H9 (cell line): ENCODE results near the gene MPL. TPM values are rescaled to one million over a fixed set of nuclear protein-coding genes. Genes with fewer than 3 reads are reported as not detected.

Experiments
- DNase-seq: peaks from one replicate; pipeline ENCODE4 v3.0.0-alpha.2; 2017
- H2AFZ ChIP-seq: one replicate; pipeline ENCODE4 v1.6.1; 2013; ENCODE audit warnings: mild to moderate bottlenecking, low read length, control low read depth, moderate library complexity
- H2AK5ac ChIP-seq: 2 replicates; pipeline ENCODE4 v1.6.1; 2013; ENCODE audit warnings: low read length, control low read depth, mixed read lengths; ENCODE audit not compliant: insufficient read length
- H2BK120ac ChIP-seq: one replicate; pipeline ENCODE4 v1.6.1; 2013; ENCODE audit warnings: low read depth, mild to moderate bottlenecking, low read length, control low read depth, inconsistent platforms; ENCODE audit not compliant: poor library complexity, severe bottlenecking
- H2BK12ac ChIP-seq: 2 replicates; pipeline ENCODE4 v1.6.1; 2013; ENCODE audit warnings: low read length, control low read depth, mixed read lengths, low read depth; ENCODE audit not compliant: insufficient read length
- H2BK15ac ChIP-seq: 2 replicates; pipeline ENCODE4 v1.6.1; 2013; ENCODE audit warnings: low read depth, low read length, control low read depth
- H2BK20ac ChIP-seq: one replicate; pipeline ENCODE4 v1.6.1; 2013; ENCODE audit warnings: low read depth, mild to moderate bottlenecking, low read length, control low read depth, inconsistent platforms; ENCODE audit not compliant: poor library complexity, severe bottlenecking
- H2BK5ac ChIP-seq: 2 replicates; pipeline ENCODE4 v1.6.1; 2013; ENCODE audit warnings: low read length, control low read depth, mixed read lengths; ENCODE audit not compliant: insufficient read length
- H3K14ac ChIP-seq: 2 replicates; pipeline ENCODE4 v1.6.1; 2013; ENCODE audit warnings: low read length, control low read depth; ENCODE audit not compliant: insufficient read depth
- H3K18ac ChIP-seq: 2 replicates; pipeline ENCODE4 v1.6.1; 2013; ENCODE audit warnings: low read depth, mild to moderate bottlenecking, mixed read lengths, low read length, control low read depth; ENCODE audit not compliant: insufficient read length
- H3K23ac ChIP-seq: 2 replicates; pipeline ENCODE4 v1.6.1; 2013; ENCODE audit warnings: low read length, control low read depth, mixed read lengths, low read depth; ENCODE audit not compliant: insufficient read length
- H3K23me2 ChIP-seq: 2 replicates; pipeline ENCODE4 v1.6.1; 2013; ENCODE audit warnings: low read depth, mild to moderate bottlenecking, mixed read lengths, low read length, control low read depth; ENCODE audit not compliant: insufficient read length, poor library complexity, severe bottlenecking
- H3K27ac ChIP-seq: 2 replicates; pipeline ENCODE4 v1.5.1; 2013; ENCODE audit warnings: low read length, control low read depth, mixed read lengths, low read depth; ENCODE audit not compliant: insufficient read length
- H3K27me3 ChIP-seq: 2 replicates; pipeline ENCODE4 v1.6.1; 2013; ENCODE audit warnings: low read length, control low read depth, inconsistent platforms; ENCODE audit not compliant: insufficient read depth
- H3K4ac ChIP-seq: 2 replicates; pipeline ENCODE4 v1.6.1; 2013; ENCODE audit warnings: low read depth, mild to moderate bottlenecking, control low read depth, inconsistent platforms, low read length, moderate library complexity
- H3K4me1 ChIP-seq: 2 replicates; pipeline ENCODE4 v1.6.1; 2013; ENCODE audit warnings: low read length, control low read depth, inconsistent platforms; ENCODE audit not compliant: insufficient read depth
- H3K4me2 ChIP-seq: 2 replicates; pipeline ENCODE4 v1.6.1; 2013; ENCODE audit warnings: low read length, control low read depth, mixed read lengths; ENCODE audit not compliant: insufficient read length, insufficient read depth
- H3K56ac ChIP-seq: 2 replicates; pipeline ENCODE4 v1.6.1; 2013; ENCODE audit warnings: low read depth, mild to moderate bottlenecking, mixed read lengths, low read length, control low read depth; ENCODE audit not compliant: insufficient read length
- H3K79me1 ChIP-seq: 2 replicates; pipeline ENCODE4 v1.6.1; 2013; ENCODE audit warnings: low read depth, mild to moderate bottlenecking, moderate library complexity, low read length, control low read depth, inconsistent platforms; ENCODE audit not compliant: insufficient read depth, poor library complexity, severe bottlenecking
- H3K79me2 ChIP-seq: 2 replicates; pipeline ENCODE4 v1.6.1; 2013; ENCODE audit warnings: low read length, control low read depth, inconsistent platforms; ENCODE audit not compliant: insufficient read depth
- H3K9ac ChIP-seq: 2 replicates; pipeline ENCODE4 v1.6.1; 2013; ENCODE audit warnings: low read length, control low read depth, mixed read lengths; ENCODE audit not compliant: insufficient read length; ENCODE audit errors: extremely low read depth
- H3K9me3 ChIP-seq: one replicate; pipeline ENCODE4 v1.6.1; 2013; ENCODE audit warnings: low read depth, low read length, inconsistent platforms; ENCODE audit not compliant: control insufficient read depth
- H3T11ph ChIP-seq: one replicate; pipeline ENCODE4 v1.6.1; 2013; ENCODE audit warnings: mild to moderate bottlenecking, low read length, control low read depth, inconsistent platforms
- H4K20me1 ChIP-seq: one replicate; pipeline ENCODE4 v1.6.1; 2013; ENCODE audit not compliant: control insufficient read depth, insufficient read length, insufficient read depth
- H4K5ac ChIP-seq: 2 replicates; pipeline ENCODE4 v1.6.1; 2013; ENCODE audit warnings: low read depth, mild to moderate bottlenecking, mixed read lengths, low read length, control low read depth; ENCODE audit not compliant: insufficient read length
- H4K8ac ChIP-seq: replicated peaks from 2 replicates; pipeline ENCODE4 v1.6.1; 2013; ENCODE audit warnings: low read length, control low read depth, mixed read lengths, low read depth; ENCODE audit not compliant: insufficient read length
- H4K91ac ChIP-seq: 2 replicates; pipeline ENCODE4 v1.6.1; 2013; ENCODE audit warnings: low read depth, mild to moderate bottlenecking, moderate library complexity, mixed read lengths, low read length, control low read depth; ENCODE audit not compliant: insufficient read length
- H3K27ac Mint-ChIP-seq, 3 experiments: 2 replicates in 2 of 3; 3 replicates in 1 of 3; pipeline ENCODE4 v1.8.0; 2020 to 2021; ENCODE audit warnings: mixed read lengths in 3 of 3, mild to moderate bottlenecking in 1 of 3, moderate library complexity in 1 of 3
- H3K27me3 Mint-ChIP-seq: 2 replicates; pipeline ENCODE4 v1.8.0; 2021; ENCODE audit warnings: low read depth, mild to moderate bottlenecking, moderate library complexity, mixed read lengths
- H3K36me3 Mint-ChIP-seq, 3 experiments: 2 replicates in 2 of 3; 3 replicates in 1 of 3; pipeline ENCODE4 v1.8.0; 2020 to 2021; ENCODE audit warnings: low read depth in 3 of 3, mixed read lengths in 3 of 3; ENCODE audit not compliant: insufficient read depth in 1 of 3
- H3K4me1 Mint-ChIP-seq, 2 experiments: 2 replicates each; pipeline ENCODE4 v1.8.0; 2020; ENCODE audit warnings: mixed read lengths in 2 of 2
- H3K4me3 Mint-ChIP-seq, 2 experiments: 2 replicates in 1 of 2; 3 replicates in 1 of 2; pipeline ENCODE4 v1.8.0; 2020 to 2021; ENCODE audit warnings: mild to moderate bottlenecking in 2 of 2, mixed read lengths in 2 of 2, moderate library complexity in 1 of 2
- H3K9me3 Mint-ChIP-seq, 2 experiments: 2 replicates in 1 of 2; 3 replicates in 1 of 2; pipeline ENCODE4 v1.8.0; 2020; ENCODE audit warnings: mild to moderate bottlenecking in 2 of 2, mixed read lengths in 2 of 2, moderate library complexity in 1 of 2
- CTCF ChIP-seq: fragments of 200-600 bp; sonication (generic); conservative IDR thresholded peaks from 3 replicates; pipeline ENCODE4 v1.8.0; 2021; ENCODE audit warnings: antibody characterized with exemption, mild to moderate bottlenecking
- WGBS: extraction: QIAGEN DNeasy Blood & Tissue Kit; methylation state at CpG from one replicate; pipeline ENCODE4 v1.1.7; 2013; ENCODE audit warnings: missing lambda C conversion rate, low lambda C conversion rate, mixed read lengths; ENCODE audit not compliant: insufficient read length; ENCODE audit errors: extremely low coverage; 5-methylcytosine and 5-hydroxymethylcytosine counted together
- total RNA-seq: library from RNA; stranded (reverse); gene quantifications from 2 replicates; pipeline ENCODE4 v1.2.1, GENCODE V29; 2021

MPL gene
- total RNA-seq, 1 experiment from 2014 or later = not detected

- no peak for TF ChIP-seq CTCF
- Histone ChIP-seq H3K23ac (no peak overlapping the region), H2AK5ac (no peak overlapping the region), H3K56ac (no peak overlapping the region), H3K27me3 (no peaks in the 10 kb centered on the region), H2AFZ (no peak overlapping the region), H4K20me1 (no peaks in the 10 kb centered on the region), H3K9me3 (no peaks in the 10 kb centered on the region), H3K14ac (no peak overlapping the region), H3K4ac (no peak overlapping the region), H3K79me1 (no peaks in the 10 kb centered on the region), H4K5ac (no peak overlapping the region), H3K23me2 (no peaks in the 10 kb centered on the region), H2BK20ac (no peak overlapping the region), H4K91ac (no peak overlapping the region), H4K8ac (no peak overlapping the region), H3K27ac (no peak overlapping the region), H3K4me1 (no peaks in the 10 kb centered on the region), H2BK120ac (no peak overlapping the region), H3K79me2 (no peaks in the 10 kb centered on the region), H3K4me2 (no peak overlapping the region), H2BK5ac (no peak overlapping the region), H2BK15ac (no peak overlapping the region), H2BK12ac (no peak overlapping the region), H3T11ph (no peak overlapping the region), H3K9ac (no peak overlapping the region), H3K18ac (no peak overlapping the region)
- H3K9me3 Mint-ChIP-seq = no peaks in the 10 kb centered on the region
- no peak overlapping the region for H3K4me3 Mint-ChIP-seq
- no CpG with 5 or more reads among the region's 1 CpG for WGBS
- no peaks in the 10 kb centered on the region for H3K4me1 Mint-ChIP-seq
- H3K36me3 Mint-ChIP-seq = peaks cover 0 to 8% (median 0%) of the 10 kb centered on the region in 3 experiments; a peak in 2 of 7 replicates
- no peak for DNase-seq
- no peak overlapping the region for H3K27ac Mint-ChIP-seq
- H3K27me3 Mint-ChIP-seq = no peaks in the 10 kb centered on the region
Measured at GRCh38 chr1:43396059-43396458, 58.4 kb downstream of the MPL start.
